ENCODE measurements around the gene ACSM2A.
"Not testable (repeated sequence)": the region's sequence is repeated elsewhere in the genome, so short reads cannot be mapped to it uniquely, and the experiment has no call there.

Gene ACSM2A

GRCh38 chr16:20470732-20471131, 19.4 kb downstream of the ACSM2A start:
- H3K36me3 Mint-ChIP-seq (ENCODE audit: insufficient read depth); DNase-seq (ENCODE audit: low spot score in 2 of 2); ATAC-seq (replicated peaks; ENCODE audit: extremely low read depth, poor library complexity, severe bottlenecking); H3K27me3 Mint-ChIP-seq; H3K4me3 Mint-ChIP-seq; H3K27ac Mint-ChIP-seq (ENCODE audit: low read depth); H3K4me1 Mint-ChIP-seq: not testable (repeated sequence)
- H3K9me3 Mint-ChIP-seq = peaks cover 11% of the 10 kb centered on the region

- not testable (repeated sequence) for DNase-seq (ENCODE audit: low spot score in 2 of 2); H3K9me3 Mint-ChIP-seq; ATAC-seq (replicated peaks; ENCODE audit: extremely low read depth, poor library complexity, severe bottlenecking); H3K4me1 Mint-ChIP-seq; H3K27ac Mint-ChIP-seq (ENCODE audit: low read depth); H3K4me3 Mint-ChIP-seq; H3K36me3 Mint-ChIP-seq (ENCODE audit: insufficient read depth)
- peaks cover 27% of the 10 kb centered on the region for H3K27me3 Mint-ChIP-seq
Observed at GRCh38 chr16:20477188-20477744, 25.9 kb downstream of the ACSM2A start.

GRCh38 chr16:20483989-20484388, 32.7 kb downstream of the ACSM2A start:
- H3K27me3 Mint-ChIP-seq = peaks cover 23% of the 10 kb centered on the region
- H3K4me1 Mint-ChIP-seq; H3K4me3 Mint-ChIP-seq; H3K9me3 Mint-ChIP-seq; H3K27ac Mint-ChIP-seq (ENCODE audit: low read depth); DNase-seq (ENCODE audit: low spot score in 2 of 2); ATAC-seq (replicated peaks; ENCODE audit: extremely low read depth, poor library complexity, severe bottlenecking); H3K36me3 Mint-ChIP-seq (ENCODE audit: insufficient read depth): not testable (repeated sequence)

GRCh38 chr16:20484726-20485125, 33.4 kb downstream of the ACSM2A start:
- DNase-seq (ENCODE audit: low spot score in 2 of 2) = no peak
- no peak overlapping the region for H3K27ac Mint-ChIP-seq (ENCODE audit: low read depth)
- no peaks in the 10 kb centered on the region for H3K36me3 Mint-ChIP-seq (ENCODE audit: insufficient read depth)
- H3K27me3 Mint-ChIP-seq = peaks cover 15% of the 10 kb centered on the region
- ATAC-seq (replicated peaks; ENCODE audit: extremely low read depth, poor library complexity, severe bottlenecking) = no peak
- no peaks in the 10 kb centered on the region for H3K4me1 Mint-ChIP-seq
- H3K9me3 Mint-ChIP-seq = peaks cover 5% of the 10 kb centered on the region
- no peak overlapping the region for H3K4me3 Mint-ChIP-seq

GRCh38 chr16:20485408-20485807, 34.1 kb downstream of the ACSM2A start:
- Mint-ChIP-seq H3K36me3 (ENCODE audit: insufficient read depth) (no peaks in the 10 kb centered on the region), H3K27me3 (peaks cover 9% of the 10 kb centered on the region), H3K4me1 (no peaks in the 10 kb centered on the region), H3K27ac (ENCODE audit: low read depth) (no peak overlapping the region), H3K4me3 (no peak overlapping the region), H3K9me3 (no peaks in the 10 kb centered on the region)
- no peak for DNase-seq (ENCODE audit: low spot score in 2 of 2)
- ATAC-seq (replicated peaks; ENCODE audit: extremely low read depth, poor library complexity, severe bottlenecking) = no peak

- H3K27me3 Mint-ChIP-seq; ATAC-seq (replicated peaks; ENCODE audit: extremely low read depth, poor library complexity, severe bottlenecking); H3K4me1 Mint-ChIP-seq; H3K9me3 Mint-ChIP-seq; DNase-seq (ENCODE audit: low spot score in 2 of 2); H3K27ac Mint-ChIP-seq (ENCODE audit: low read depth); H3K4me3 Mint-ChIP-seq; H3K36me3 Mint-ChIP-seq (ENCODE audit: insufficient read depth): not testable (repeated sequence)
Observed at GRCh38 chr16:20490994-20491393, 39.7 kb downstream of the ACSM2A start.

- H3K4me3 Mint-ChIP-seq; DNase-seq (ENCODE audit: low spot score in 2 of 2); ATAC-seq (replicated peaks; ENCODE audit: extremely low read depth, poor library complexity, severe bottlenecking); H3K36me3 Mint-ChIP-seq (ENCODE audit: insufficient read depth); H3K27ac Mint-ChIP-seq (ENCODE audit: low read depth); H3K9me3 Mint-ChIP-seq; H3K27me3 Mint-ChIP-seq; H3K4me1 Mint-ChIP-seq: not testable (repeated sequence)
Observed at GRCh38 chr16:20491448-20491847, 40.1 kb downstream of the ACSM2A start.

GRCh38 chr16:20504418-20504817, 53.1 kb downstream of the ACSM2A start:
- Mint-ChIP-seq H3K36me3 (ENCODE audit: insufficient read depth) (no peaks in the 10 kb centered on the region), H3K27me3 (no peaks in the 10 kb centered on the region), H3K27ac (ENCODE audit: low read depth) (no peak overlapping the region), H3K9me3 (peaks cover 8% of the 10 kb centered on the region), H3K4me3 (no peak overlapping the region), H3K4me1 (no peaks in the 10 kb centered on the region)
- DNase-seq (ENCODE audit: low spot score in 2 of 2) (no peak), ATAC-seq (replicated peaks; ENCODE audit: extremely low read depth, poor library complexity, severe bottlenecking) (no peak)

GRCh38 chr16:20507280-20507679, 56.0 kb downstream of the ACSM2A start:
- Mint-ChIP-seq H3K4me3 (no peak overlapping the region), H3K4me1 (no peaks in the 10 kb centered on the region), H3K27ac (ENCODE audit: low read depth) (no peak overlapping the region), H3K36me3 (ENCODE audit: insufficient read depth) (no peaks in the 10 kb centered on the region), H3K9me3 (peaks cover 13% of the 10 kb centered on the region), H3K27me3 (no peaks in the 10 kb centered on the region)
- ATAC-seq (replicated peaks; ENCODE audit: extremely low read depth, poor library complexity, severe bottlenecking) (no peak), DNase-seq (ENCODE audit: low spot score in 2 of 2) (no peak)

- ATAC-seq (replicated peaks; ENCODE audit: extremely low read depth, poor library complexity, severe bottlenecking) (no peak), DNase-seq (ENCODE audit: low spot score in 2 of 2) (no peak)
- Mint-ChIP-seq H3K4me1 (no peaks in the 10 kb centered on the region), H3K9me3 (peaks cover 23% of the 10 kb centered on the region), H3K27me3 (peaks cover 25% of the 10 kb centered on the region), H3K4me3 (no peak overlapping the region), H3K36me3 (ENCODE audit: insufficient read depth) (no peaks in the 10 kb centered on the region), H3K27ac (ENCODE audit: low read depth) (no peak overlapping the region)
Observed at GRCh38 chr16:20510323-20510722, 59.0 kb downstream of the ACSM2A start.

GRCh38 chr16:20515688-20516090, 64.4 kb downstream of the ACSM2A start:
- DNase-seq (ENCODE audit: low spot score in 2 of 2) (no peak), ATAC-seq (replicated peaks; ENCODE audit: extremely low read depth, poor library complexity, severe bottlenecking) (no peak)
- Mint-ChIP-seq H3K9me3 (peaks cover 11% of the 10 kb centered on the region), H3K27me3 (peaks cover 46% of the 10 kb centered on the region), H3K36me3 (ENCODE audit: insufficient read depth) (no peaks in the 10 kb centered on the region), H3K27ac (ENCODE audit: low read depth) (no peak overlapping the region), H3K4me1 (no peaks in the 10 kb centered on the region), H3K4me3 (no peak overlapping the region)

GRCh38 chr16:20517149-20517548, 65.8 kb downstream of the ACSM2A start:
- Mint-ChIP-seq H3K4me1 (no peaks in the 10 kb centered on the region), H3K27ac (ENCODE audit: low read depth) (no peak overlapping the region), H3K36me3 (ENCODE audit: insufficient read depth) (no peaks in the 10 kb centered on the region), H3K9me3 (peaks cover 11% of the 10 kb centered on the region), H3K4me3 (no peak overlapping the region), H3K27me3 (peaks cover 46% of the 10 kb centered on the region)
- ATAC-seq (replicated peaks; ENCODE audit: extremely low read depth, poor library complexity, severe bottlenecking) = no peak
- DNase-seq (ENCODE audit: low spot score in 2 of 2) = no peak

- no peak overlapping the region for H3K27ac Mint-ChIP-seq (ENCODE audit: low read depth)
- H3K4me3 Mint-ChIP-seq = no peak overlapping the region
- H3K9me3 Mint-ChIP-seq = peaks cover 11% of the 10 kb centered on the region
- no peak for DNase-seq (ENCODE audit: low spot score in 2 of 2)
- H3K27me3 Mint-ChIP-seq = peaks cover 32% of the 10 kb centered on the region
- no peaks in the 10 kb centered on the region for H3K4me1 Mint-ChIP-seq
- ATAC-seq (replicated peaks; ENCODE audit: extremely low read depth, poor library complexity, severe bottlenecking) = no peak
- H3K36me3 Mint-ChIP-seq (ENCODE audit: insufficient read depth) = no peaks in the 10 kb centered on the region
Observed at GRCh38 chr16:20519231-20519630, 67.9 kb downstream of the ACSM2A start.

- no peak overlapping the region for H3K27ac Mint-ChIP-seq (ENCODE audit: low read depth)
- H3K4me3 Mint-ChIP-seq = no peak overlapping the region
- H3K27me3 Mint-ChIP-seq = peaks cover 23% of the 10 kb centered on the region
- H3K36me3 Mint-ChIP-seq (ENCODE audit: insufficient read depth) = no peaks in the 10 kb centered on the region
- peaks cover 3% of the 10 kb centered on the region for H3K9me3 Mint-ChIP-seq
- DNase-seq (ENCODE audit: low spot score in 2 of 2) = no peak
- no peak for ATAC-seq (replicated peaks; ENCODE audit: extremely low read depth, poor library complexity, severe bottlenecking)
- H3K4me1 Mint-ChIP-seq = no peaks in the 10 kb centered on the region
Observed at GRCh38 chr16:20520103-20520502, 68.8 kb downstream of the ACSM2A start.

All from central memory CD8-positive, alpha-beta T cell (primary cell).